NT2/D1 (cell line): ENCODE results near the gene TMEM140.

Experiments used
- SUZ12 ChIP-seq: IDR thresholded peaks from 2 replicates; pipeline ENCODE4 v1.6.1; 2011; ENCODE audit not compliant: insufficient read length, insufficient read depth; ENCODE audit errors: extremely low read depth
- YY1 ChIP-seq: IDR thresholded peaks from 2 replicates; pipeline ENCODE4 v1.6.1; 2011; ENCODE audit not compliant: insufficient read length, insufficient read depth
- ZNF274 ChIP-seq: IDR thresholded peaks from 2 replicates; pipeline ENCODE4 v1.6.1; 2011; ENCODE audit warnings: mild to moderate bottlenecking, low read depth, low read length

GRCh38 chr7:135194494-135195095 is 46.7 kb downstream of the TMEM140 start:
- TF ChIP-seq ZNF274: no peak
- no peak for TF ChIP-seq YY1
- no peak for TF ChIP-seq SUZ12
